Gastrocnemius medialis (tissue), 4 donors: ENCODE measurements around the gene CLCA4. TPM values are rescaled to one million over a fixed set of nuclear protein-coding genes. Genes with fewer than 3 reads are reported as not detected.

Experiments
- ATAC-seq, 2 donors: fragments of 150-250 bp; one replicate each; pipeline ENCODE4 v1.9.1; 2016
- DNase-seq, 2 donors: peaks; one replicate each; pipeline ENCODE4 v3.0.0-alpha.2; 2019
- H3K27ac ChIP-seq, 4 donors: fragments of 200-600 bp; sonication (generic); 1 replicate in 1 of 4; 2 replicates in 3 of 4; pipeline ENCODE4 v1.5.1; 2016 to 2018; ENCODE audit warnings: mild to moderate bottlenecking in 2 of 4, moderate library complexity in 1 of 4
- H3K27me3 ChIP-seq, 3 donors: fragments of 200-600 bp; sonication (generic) in 2 of 3; 1 replicate in 1 of 3; 2 replicates in 2 of 3; pipeline versions ENCODE4 v1.5.1 to v1.6.0; 2016 to 2019; ENCODE audit warnings: mild to moderate bottlenecking in 1 of 3, moderate library complexity in 1 of 3
- H3K36me3 ChIP-seq, 2 donors: fragments of 200-600 bp; sonication (generic) in 1 of 2; one replicate each; pipeline ENCODE4 v1.5.1; 2017 to 2018
- H3K4me1 ChIP-seq, 2 donors: fragments of 200-600 bp; sonication (generic) in 1 of 2; one replicate each; pipeline ENCODE4 v1.5.1; 2016 to 2017; ENCODE audit warnings: mild to moderate bottlenecking in 2 of 2
- H3K4me3 ChIP-seq, 4 donors: fragments of 200-600 bp; sonication (generic) in 3 of 4; 1 replicate in 1 of 4; 2 replicates in 3 of 4; pipeline ENCODE4 v1.5.1; 2016 to 2019; ENCODE audit warnings: mild to moderate bottlenecking in 2 of 4
- H3K9me3 ChIP-seq, 3 donors: fragments of 200-600 bp; sonication (generic) in 2 of 3; 1 replicate in 1 of 3; 2 replicates in 2 of 3; pipeline ENCODE4 v1.5.1; 2016 to 2019
- CTCF ChIP-seq, 5 experiments: fragments of 450-650 bp in 3 of 5; fragments of 200-600 bp in 2 of 5; sonication (generic) in 2 of 5; IDR thresholded peaks in 4 of 5; conservative IDR thresholded peaks in 1 of 5; 1 replicate in 4 of 5; 2 replicates in 1 of 5; pipeline ENCODE4 v1.5.1; 2016 to 2019; ENCODE audit warnings: antibody characterized with exemption in 5 of 5, mild to moderate bottlenecking in 3 of 5, moderate library complexity in 3 of 5
- POLR2A ChIP-seq, 2 donors: fragments of 450-650 bp; IDR thresholded peaks; one replicate each; pipeline ENCODE4 v1.6.1; 2017; ENCODE audit warnings: antibody characterized with exemption in 2 of 2, mild to moderate bottlenecking in 2 of 2, moderate library complexity in 2 of 2
- in situ Hi-C, 4 donors: fragments of 200-750 bp; cut with MboI; loops; one replicate each; pipeline versions ENCODE4 v1.15.0 to v1.8.0; 2017; ENCODE audit warnings: low sequenced_read_pairs in 4 of 4
- intact Hi-C: fragments of 100-400 bp; cut with DNase I; formaldehyde crosslinking; loops from one replicate; pipeline ENCODE4 v1.15.1; 2023; ENCODE audit warnings: low total_unique reads
- total RNA-seq, 4 donors: library from RNA; depleted of rRNA; stranded (reverse); fragments of >200 nt; gene quantifications; one replicate each; pipeline versions ENCODE4 v1.1.0 to v1.2.3, GENCODE V29; 2016

The CLCA4 gene
- total RNA-seq, 4 donors from 2014 or later = 3.7 TPM; not detected in 3

- no peaks in the 10 kb centered on the region for H3K4me1 ChIP-seq
- ATAC-seq = no peak
- intact Hi-C loops (no loop called here), in situ Hi-C loops (no loop called here)
- no peak overlapping the region for H3K4me3 ChIP-seq
- no peaks in the 10 kb centered on the region for H3K36me3 ChIP-seq
- TF ChIP-seq CTCF (IDR thresholded peaks at IDR 0.05 in 4 of 5, conservative IDR thresholded peaks at IDR 0.05 in 1 of 5) (no peak), POLR2A (IDR thresholded peaks at IDR 0.05) (no peak)
- no peak for DNase-seq
- no peaks in the 10 kb centered on the region for H3K27me3 ChIP-seq
- no peak overlapping the region for H3K27ac ChIP-seq
- H3K9me3 ChIP-seq = no peaks in the 10 kb centered on the region
Measured at GRCh38 chr1:86563849-86564248, 17.0 kb downstream of the CLCA4 start.

- ATAC-seq (no peak), DNase-seq (no peak)
- intact Hi-C loops = no loop called here
- Histone ChIP-seq H3K9me3 (no peaks in the 10 kb centered on the region), H3K4me1 (no peaks in the 10 kb centered on the region), H3K27ac (no peak overlapping the region), H3K36me3 (no peaks in the 10 kb centered on the region), H3K4me3 (no peak overlapping the region), H3K27me3 (no peaks in the 10 kb centered on the region)
- TF ChIP-seq CTCF (IDR thresholded peaks at IDR 0.05 in 4 of 5, conservative IDR thresholded peaks at IDR 0.05 in 1 of 5) (no peak), POLR2A (IDR thresholded peaks at IDR 0.05) (no peak)
- in situ Hi-C loops = no loop called here
Measured at GRCh38 chr1:86567341-86567740, 20.5 kb downstream of the CLCA4 start.

- in situ Hi-C loops (no loop called here), intact Hi-C loops (no loop called here)
- DNase-seq (no peak), ATAC-seq (no peak)
- Histone ChIP-seq H3K27ac (no peak overlapping the region), H3K4me3 (no peak overlapping the region), H3K27me3 (no peaks in the 10 kb centered on the region), H3K36me3 (no peaks in the 10 kb centered on the region), H3K4me1 (no peaks in the 10 kb centered on the region), H3K9me3 (no peaks in the 10 kb centered on the region)
- TF ChIP-seq POLR2A (IDR thresholded peaks at IDR 0.05) (no peak), CTCF (IDR thresholded peaks at IDR 0.05 in 4 of 5, conservative IDR thresholded peaks at IDR 0.05 in 1 of 5) (no peak)
Measured at GRCh38 chr1:86567878-86568277, 21.0 kb downstream of the CLCA4 start.

GRCh38 chr1:86573763-86574484 lies 27.0 kb downstream of the CLCA4 start:
- DNase-seq = no peak
- no peaks in the 10 kb centered on the region for H3K27me3 ChIP-seq
- H3K4me1 ChIP-seq = no peaks in the 10 kb centered on the region
- intact Hi-C loops (no loop called here), in situ Hi-C loops (no loop called here)
- H3K36me3 ChIP-seq = no peaks in the 10 kb centered on the region
- no peak for ATAC-seq
- TF ChIP-seq POLR2A (IDR thresholded peaks at IDR 0.05) (no peak), CTCF (IDR thresholded peaks at IDR 0.05 in 4 of 5, conservative IDR thresholded peaks at IDR 0.05 in 1 of 5) (no peak)
- no peaks in the 10 kb centered on the region for H3K9me3 ChIP-seq
- H3K4me3 ChIP-seq = no peak overlapping the region
- H3K27ac ChIP-seq = no peak overlapping the region

- no peaks in the 10 kb centered on the region for H3K27me3 ChIP-seq
- no peak overlapping the region for H3K27ac ChIP-seq
- H3K4me3 ChIP-seq = no peak overlapping the region
- no peaks in the 10 kb centered on the region for H3K4me1 ChIP-seq
- H3K9me3 ChIP-seq = no peaks in the 10 kb centered on the region
- DNase-seq (no peak), ATAC-seq (no peak)
- intact Hi-C loops (no loop called here), in situ Hi-C loops (no loop called here)
- no peaks in the 10 kb centered on the region for H3K36me3 ChIP-seq
- no peak for TF ChIP-seq POLR2A (IDR thresholded peaks at IDR 0.05)
- no peak for TF ChIP-seq CTCF (IDR thresholded peaks at IDR 0.05 in 4 of 5, conservative IDR thresholded peaks at IDR 0.05 in 1 of 5)
Measured at GRCh38 chr1:86581231-86581630, 34.4 kb downstream of the CLCA4 start.
